ENCODE measurements around the gene KCNJ13.

DNA sequence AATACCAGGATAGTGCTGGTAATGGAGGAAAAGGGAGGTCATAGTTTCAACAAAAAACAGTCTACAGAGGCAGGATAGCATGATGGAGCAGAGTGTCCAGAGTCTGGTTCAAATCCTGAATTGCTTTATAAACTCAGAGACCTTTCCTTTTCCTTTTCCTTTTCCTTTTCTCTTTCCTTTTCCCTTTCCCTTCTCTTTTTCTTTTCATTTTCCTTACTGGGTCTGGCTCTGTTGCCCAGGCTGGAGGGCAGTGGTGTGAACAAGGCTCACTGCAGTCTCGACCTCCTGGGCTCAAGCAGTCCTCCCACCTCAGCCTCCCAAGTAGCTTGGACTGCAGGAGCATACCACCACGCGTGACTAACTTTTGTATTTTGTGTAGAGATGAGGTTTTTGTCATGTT, 47.6 kb downstream of the KCNJ13 start:
- TF ChIP-seq EZH2 (IDR thresholded peaks at IDR 0.05; ENCODE audit: borderline replicate concordance, low read length), result no peak
- TF ChIP-seq, protein P1, sequence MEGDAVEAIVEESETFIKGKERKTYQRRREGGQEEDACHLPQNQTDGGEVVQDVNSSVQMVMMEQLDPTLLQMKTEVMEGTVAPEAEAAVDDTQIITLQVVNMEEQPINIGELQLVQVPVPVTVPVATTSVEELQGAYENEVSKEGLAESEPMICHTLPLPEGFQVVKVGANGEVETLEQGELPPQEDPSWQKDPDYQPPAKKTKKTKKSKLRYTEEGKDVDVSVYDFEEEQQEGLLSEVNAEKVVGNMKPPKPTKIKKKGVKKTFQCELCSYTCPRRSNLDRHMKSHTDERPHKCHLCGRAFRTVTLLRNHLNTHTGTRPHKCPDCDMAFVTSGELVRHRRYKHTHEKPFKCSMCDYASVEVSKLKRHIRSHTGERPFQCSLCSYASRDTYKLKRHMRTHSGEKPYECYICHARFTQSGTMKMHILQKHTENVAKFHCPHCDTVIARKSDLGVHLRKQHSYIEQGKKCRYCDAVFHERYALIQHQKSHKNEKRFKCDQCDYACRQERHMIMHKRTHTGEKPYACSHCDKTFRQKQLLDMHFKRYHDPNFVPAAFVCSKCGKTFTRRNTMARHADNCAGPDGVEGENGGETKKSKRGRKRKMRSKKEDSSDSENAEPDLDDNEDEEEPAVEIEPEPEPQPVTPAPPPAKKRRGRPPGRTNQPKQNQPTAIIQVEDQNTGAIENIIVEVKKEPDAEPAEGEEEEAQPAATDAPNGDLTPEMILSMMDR (IDR thresholded peaks at IDR 0.05; ENCODE audit: low read length), result no peak
